Measurements from ENCODE around the gene BTNL2.

BTNL2 gene

DNA sequence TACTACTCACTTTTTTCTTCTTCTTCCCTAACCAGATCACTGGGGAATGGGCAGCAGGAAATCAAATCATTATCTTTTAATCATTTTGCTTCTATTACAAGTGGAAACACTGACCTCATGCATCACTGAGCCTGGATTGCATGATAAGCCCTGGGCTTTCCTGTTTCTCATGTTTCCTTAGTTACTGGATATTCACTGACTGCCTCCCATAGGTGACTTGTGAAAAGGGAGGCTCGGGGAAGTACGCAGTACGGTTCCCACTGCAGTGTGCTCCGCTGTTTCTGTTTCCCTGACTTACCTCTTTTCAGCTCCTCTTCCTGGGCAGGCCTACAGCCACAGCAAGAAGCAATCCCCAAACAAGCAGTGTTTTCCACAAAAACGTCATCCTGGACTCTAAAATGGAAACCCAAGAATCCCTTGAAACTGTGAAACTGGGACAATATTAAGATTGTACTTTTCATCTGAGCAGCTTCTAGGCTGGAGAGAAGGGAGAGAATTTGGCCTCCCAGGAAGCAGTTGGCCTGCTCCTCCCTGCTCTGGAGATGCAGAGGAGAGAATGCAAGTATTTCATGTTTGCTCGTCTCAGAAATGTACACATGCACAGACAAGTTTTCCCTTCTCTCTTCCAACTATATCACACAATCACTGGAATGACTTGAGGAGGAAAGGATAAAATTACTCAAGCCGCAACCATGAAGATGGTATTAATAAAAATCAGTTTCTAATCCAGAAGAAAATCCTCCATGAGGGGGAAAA, 13.1 kb downstream of the BTNL2 start:
- Histone ChIP-seq H3K4me1 (ENCODE audit: control insufficient read depth, insufficient read depth, low read length) (no peaks in the 10 kb centered on the region), H3K9me3 (ENCODE audit: control insufficient read depth, insufficient read depth, low read depth, low read length) (no peaks in the 10 kb centered on the region), H3K4me3 (ENCODE audit: low read depth, low read length) (no peak overlapping the region), H3K27ac (ENCODE audit: extremely low read depth, low read depth, low read length) (no peak overlapping the region), H3K36me3 (ENCODE audit: control insufficient read depth in 2 of 2, insufficient read depth in 1 of 2, low read length in 2 of 2) (no peaks in the 10 kb centered on the region)
- ChIA-PET POLR2A (no interaction called here), CTCF (interaction anchor here (0.7 to 2.0 kb wide), 3 partner anchors 10 to 394 kb away, joined by 3 to 4 read pairs (median 4); no protein-coding TSS in a partner anchor)
- 0 out of 2 replicates have a peak, but pooled peaks have one; percentile 34 for TF ChIP-seq ZBTB17 (tag by site-specific recombination; IDR thresholded peaks at IDR 0.05)
- TF ChIP-seq GFI1B (tag by site-specific recombination; IDR thresholded peaks at IDR 0.05): 0 out of 2 replicates have a peak, but pooled peaks have one; percentile 10
- no peak for TF ChIP-seq ZNF830 (tag by site-specific recombination; IDR thresholded peaks at IDR 0.05; ENCODE audit: low read depth)
- peak; percentile 90 for TF ChIP-seq TRIM28 (IDR thresholded peaks at IDR 0.05; ENCODE audit: borderline replicate concordance, low read length)

DNA sequence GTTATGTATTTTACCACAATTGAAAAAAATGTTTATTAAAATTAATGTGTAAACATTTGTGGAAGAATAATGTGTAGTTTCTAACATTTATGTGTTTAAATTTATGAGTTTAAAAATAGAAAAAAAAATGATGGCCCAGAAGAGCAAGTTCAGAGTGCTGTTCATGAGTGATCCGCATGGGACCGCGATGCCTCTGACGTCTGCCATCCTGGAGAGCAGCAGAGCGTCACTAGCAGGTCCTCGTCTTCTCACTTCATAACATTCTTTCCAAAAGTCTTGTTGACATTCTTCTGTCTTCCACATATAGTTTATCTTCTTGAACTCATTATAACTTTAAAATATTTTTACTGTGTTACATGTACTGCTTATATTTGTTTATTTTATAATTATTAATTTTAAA, 15.5 kb downstream of the BTNL2 start:
- H3K4me3 ChIP-seq (ENCODE audit: low read depth, low read length): no peak overlapping the region
- CTCF ChIA-PET: no interaction called here
- POLR2A ChIA-PET: no interaction called here
- H3K36me3 ChIP-seq (ENCODE audit: control insufficient read depth in 2 of 2, insufficient read depth in 1 of 2, low read length in 2 of 2): no peaks in the 10 kb centered on the region
- H3K27ac ChIP-seq (ENCODE audit: extremely low read depth, low read depth, low read length): no peak overlapping the region
- no peaks in the 10 kb centered on the region for H3K4me1 ChIP-seq (ENCODE audit: control insufficient read depth, insufficient read depth, low read length)
- no peak for TF ChIP-seq ZNF311 (tag by site-specific recombination; IDR thresholded peaks at IDR 0.05; ENCODE audit: borderline replicate concordance)
- TF ChIP-seq ZNF404 (tag by site-specific recombination; IDR thresholded peaks at IDR 0.05): no peak
- no peak for TF ChIP-seq ZNF335 (tag by site-specific recombination; conservative IDR thresholded peaks at IDR 0.05)
- no peak for TF ChIP-seq YY1 (tag by site-specific recombination; IDR thresholded peaks at IDR 0.05)
- TF ChIP-seq OVOL3 (tag by site-specific recombination; IDR thresholded peaks at IDR 0.05): no peak
- no peaks in the 10 kb centered on the region for H3K9me3 ChIP-seq (ENCODE audit: control insufficient read depth, insufficient read depth, low read depth, low read length)

DNA sequence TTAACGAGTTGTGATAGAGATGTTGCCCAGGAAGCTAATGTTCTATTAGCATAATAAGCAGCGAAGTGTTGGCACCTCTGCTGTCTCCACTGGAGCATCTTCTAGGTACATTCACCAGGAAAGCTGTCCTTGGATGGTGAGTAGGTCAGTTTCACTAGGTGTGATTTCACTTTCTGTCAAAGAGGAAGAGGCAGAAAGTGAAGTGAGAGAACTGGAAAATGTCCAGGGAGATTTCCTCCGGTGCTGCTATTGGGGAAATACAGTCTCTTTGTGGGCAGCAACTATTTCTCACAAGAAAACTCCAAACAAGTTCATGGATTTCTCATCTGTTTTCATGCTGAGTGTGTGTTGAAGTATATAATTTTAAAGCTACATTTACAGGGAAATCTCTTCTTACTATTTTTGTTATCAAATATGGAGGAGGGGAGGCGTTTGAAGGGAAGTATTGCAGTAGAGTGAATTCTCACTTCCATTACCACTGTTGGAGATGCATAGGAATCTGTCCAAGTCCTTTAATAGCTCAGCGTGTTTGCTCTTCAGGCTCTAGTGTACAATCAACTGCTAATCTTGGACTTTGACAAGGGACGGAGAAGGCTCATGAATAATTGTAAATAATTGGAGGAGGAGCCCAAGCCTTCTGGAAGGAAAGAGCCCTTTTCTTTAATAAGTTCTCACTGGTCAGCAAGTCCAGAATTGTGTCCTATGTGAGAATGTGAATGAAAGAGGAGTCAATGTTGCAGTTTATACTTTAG, 19.2 kb downstream of the BTNL2 start:
- Histone ChIP-seq H3K9me3 (ENCODE audit: control insufficient read depth, insufficient read depth, low read depth, low read length) (no peaks in the 10 kb centered on the region), H3K4me1 (ENCODE audit: control insufficient read depth, insufficient read depth, low read length) (no peaks in the 10 kb centered on the region), H3K4me3 (ENCODE audit: low read depth, low read length) (no peak overlapping the region), H3K27ac (ENCODE audit: extremely low read depth, low read depth, low read length) (no peak overlapping the region), H3K36me3 (ENCODE audit: control insufficient read depth in 2 of 2, insufficient read depth in 1 of 2, low read length in 2 of 2) (no peaks in the 10 kb centered on the region)
- TF ChIP-seq, protein P1, sequence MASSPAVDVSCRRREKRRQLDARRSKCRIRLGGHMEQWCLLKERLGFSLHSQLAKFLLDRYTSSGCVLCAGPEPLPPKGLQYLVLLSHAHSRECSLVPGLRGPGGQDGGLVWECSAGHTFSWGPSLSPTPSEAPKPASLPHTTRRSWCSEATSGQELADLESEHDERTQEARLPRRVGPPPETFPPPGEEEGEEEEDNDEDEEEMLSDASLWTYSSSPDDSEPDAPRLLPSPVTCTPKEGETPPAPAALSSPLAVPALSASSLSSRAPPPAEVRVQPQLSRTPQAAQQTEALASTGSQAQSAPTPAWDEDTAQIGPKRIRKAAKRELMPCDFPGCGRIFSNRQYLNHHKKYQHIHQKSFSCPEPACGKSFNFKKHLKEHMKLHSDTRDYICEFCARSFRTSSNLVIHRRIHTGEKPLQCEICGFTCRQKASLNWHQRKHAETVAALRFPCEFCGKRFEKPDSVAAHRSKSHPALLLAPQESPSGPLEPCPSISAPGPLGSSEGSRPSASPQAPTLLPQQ (tag by site-specific recombination; IDR thresholded peaks at IDR 0.05): no peak
- TF ChIP-seq ZNF121 (tag by site-specific recombination; IDR thresholded peaks at IDR 0.05): no peak
- peak; percentile 52; the same call in 1 of the 2 replicates for TF ChIP-seq PRDM1 (tag by site-specific recombination; IDR thresholded peaks at IDR 0.05)
- POLR2A ChIA-PET: no interaction called here
- CTCF ChIA-PET: interaction anchor here (0.6 to 1.7 kb wide), 3 partner anchors 24 to 399 kb away, joined by 3 to 5 read pairs (median 4); no protein-coding TSS in a partner anchor

DNA sequence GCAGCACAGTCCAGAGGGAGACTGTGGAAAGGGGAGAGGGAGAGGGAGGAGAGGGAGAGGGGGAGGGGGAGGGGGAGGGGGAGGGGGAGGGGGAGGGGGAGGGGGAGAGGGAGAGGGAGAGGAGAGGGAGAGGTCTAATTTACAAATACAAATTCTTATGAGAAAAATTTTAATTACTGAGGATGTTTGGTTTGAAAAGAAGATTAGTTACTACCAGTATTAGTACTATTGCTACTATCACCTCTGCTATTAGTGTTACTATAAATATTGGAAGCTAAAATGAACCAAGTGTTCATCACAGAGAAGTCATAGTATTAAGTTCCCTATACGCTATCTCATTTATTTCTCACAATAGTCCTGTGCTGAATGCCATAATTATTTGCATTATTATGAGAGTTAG, 20.9 kb downstream of the BTNL2 start:
- H3K27ac ChIP-seq (ENCODE audit: extremely low read depth, low read depth, low read length): no peak overlapping the region
- H3K36me3 ChIP-seq (ENCODE audit: control insufficient read depth in 2 of 2, insufficient read depth in 1 of 2, low read length in 2 of 2): no peaks in the 10 kb centered on the region
- H3K4me3 ChIP-seq (ENCODE audit: low read depth, low read length): no peak overlapping the region
- ChIA-PET CTCF (interaction anchor here (0.8 kb wide), 1 partner anchor 27 kb away, joined by 3 read pairs; no protein-coding TSS in a partner anchor), POLR2A (no interaction called here)
- H3K9me3 ChIP-seq (ENCODE audit: control insufficient read depth, insufficient read depth, low read depth, low read length): no peaks in the 10 kb centered on the region
- no peaks in the 10 kb centered on the region for H3K4me1 ChIP-seq (ENCODE audit: control insufficient read depth, insufficient read depth, low read length)
- TF ChIP-seq BCL11A (tag by site-specific recombination; IDR thresholded peaks at IDR 0.05; ENCODE audit: low read depth) (no peak), ZNF214 (tag by site-specific recombination; IDR thresholded peaks at IDR 0.05; ENCODE audit: borderline replicate concordance) (no peak), ZNF777 (tag by site-specific recombination; IDR thresholded peaks at IDR 0.05; ENCODE audit: borderline replicate concordance) (no peak), GFI1B (tag by site-specific recombination; IDR thresholded peaks at IDR 0.05) (no peak), ZNF660 (tag by site-specific recombination; IDR thresholded peaks at IDR 0.05) (no peak), ZNF223 (tag by site-specific recombination; IDR thresholded peaks at IDR 0.05) (no peak), HOXA7 (CRISPR knock-in tag; IDR thresholded peaks at IDR 0.05; ENCODE audit: borderline replicate concordance) (no peak), ZNF529 (tag by site-specific recombination; IDR thresholded peaks at IDR 0.05; ENCODE audit: insufficient replicate concordance) (no peak)
- TF ChIP-seq, protein P2, sequence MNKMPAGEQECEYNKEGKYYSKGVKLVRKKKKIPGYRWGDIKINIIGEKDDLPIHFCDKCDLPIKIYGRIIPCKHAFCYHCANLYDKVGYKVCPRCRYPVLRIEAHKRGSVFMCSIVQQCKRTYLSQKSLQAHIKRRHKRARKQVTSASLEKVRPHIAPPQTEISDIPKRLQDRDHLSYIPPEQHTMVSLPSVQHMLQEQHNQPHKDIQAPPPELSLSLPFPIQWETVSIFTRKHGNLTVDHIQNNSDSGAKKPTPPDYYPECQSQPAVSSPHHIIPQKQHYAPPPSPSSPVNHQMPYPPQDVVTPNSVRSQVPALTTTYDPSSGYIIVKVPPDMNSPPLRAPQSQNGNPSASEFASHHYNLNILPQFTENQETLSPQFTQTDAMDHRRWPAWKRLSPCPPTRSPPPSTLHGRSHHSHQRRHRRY (tag by site-specific recombination; IDR thresholded peaks at IDR 0.05): no peak
- TF ChIP-seq, protein P3, sequence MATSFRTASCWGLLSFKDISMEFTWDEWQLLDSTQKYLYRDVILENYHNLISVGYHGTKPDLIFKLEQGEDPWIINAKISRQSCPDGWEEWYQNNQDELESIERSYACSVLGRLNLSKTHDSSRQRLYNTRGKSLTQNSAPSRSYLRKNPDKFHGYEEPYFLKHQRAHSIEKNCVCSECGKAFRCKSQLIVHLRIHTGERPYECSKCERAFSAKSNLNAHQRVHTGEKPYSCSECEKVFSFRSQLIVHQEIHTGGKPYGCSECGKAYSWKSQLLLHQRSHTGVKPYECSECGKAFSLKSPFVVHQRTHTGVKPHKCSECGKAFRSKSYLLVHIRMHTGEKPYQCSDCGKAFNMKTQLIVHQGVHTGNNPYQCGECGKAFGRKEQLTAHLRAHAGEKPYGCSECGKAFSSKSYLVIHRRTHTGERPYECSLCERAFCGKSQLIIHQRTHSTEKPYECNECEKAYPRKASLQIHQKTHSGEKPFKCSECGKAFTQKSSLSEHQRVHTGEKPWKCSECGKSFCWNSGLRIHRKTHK (tag by site-specific recombination; IDR thresholded peaks at IDR 0.05): no peak
- TF ChIP-seq, protein P1 (tag by site-specific recombination; IDR thresholded peaks at IDR 0.05): no peak

Data from HEK293 (cell line).